SK-N-SH (cell line): ENCODE data around the gene KLHDC7B.

Experiments used
- CTCF ChIP-seq: fragments of 200-600 bp; sonication (generic); IDR thresholded peaks from 2 replicates; pipeline ENCODE4 v1.6.1; 2017; ENCODE audit warnings: antibody characterized with exemption, mild to moderate bottlenecking, moderate library complexity
- EZH2phosphoT487 ChIP-seq: fragments of 200-600 bp; sonication (generic); IDR thresholded peaks from 2 replicates; pipeline ENCODE4 v1.6.1; 2017; ENCODE audit warnings: low read depth, mixed run types, mild to moderate bottlenecking, antibody characterized with exemption, moderate library complexity, borderline replicate concordance
- GABPA ChIP-seq: IDR thresholded peaks from 2 replicates; pipeline ENCODE4 v1.4.0; 2012; ENCODE audit warnings: low read depth, mild to moderate bottlenecking
- MAX ChIP-seq: IDR thresholded peaks from 2 replicates; pipeline ENCODE4 v1.4.0; 2012; ENCODE audit warnings: low read depth
- POLR2AphosphoS5 ChIP-seq: IDR thresholded peaks from 2 replicates; pipeline ENCODE4 v1.6.1; 2012; ENCODE audit warnings: low read depth, low read length
- RCOR1 ChIP-seq: fragments of 150-350 bp; IDR thresholded peaks from 2 replicates; pipeline ENCODE4 v1.6.1; 2017; ENCODE audit warnings: antibody characterized with exemption, low read length
- RFX5 ChIP-seq: IDR thresholded peaks from 2 replicates; pipeline ENCODE4 v1.6.1; 2012; ENCODE audit warnings: mild to moderate bottlenecking, improper control_type of control experiment, low read length
- SIN3A ChIP-seq: IDR thresholded peaks from 2 replicates; pipeline ENCODE4 v1.6.1; 2012; ENCODE audit warnings: low read depth, mild to moderate bottlenecking, low read length, moderate library complexity, borderline replicate concordance
- SMC3 ChIP-seq: IDR thresholded peaks from 2 replicates; pipeline ENCODE4 v1.6.1; 2012; ENCODE audit warnings: low read depth, low read length, improper control_type of control experiment
- TAF1 ChIP-seq: IDR thresholded peaks from 2 replicates; pipeline ENCODE4 v1.6.1; 2012; ENCODE audit warnings: low read depth, mild to moderate bottlenecking, low read length, moderate library complexity, borderline replicate concordance
- USF2 ChIP-seq: fragments of 150-350 bp; IDR thresholded peaks from 2 replicates; pipeline ENCODE4 v1.6.1; 2017; ENCODE audit warnings: antibody characterized with exemption, low read length, low read depth, borderline replicate concordance

DNA sequence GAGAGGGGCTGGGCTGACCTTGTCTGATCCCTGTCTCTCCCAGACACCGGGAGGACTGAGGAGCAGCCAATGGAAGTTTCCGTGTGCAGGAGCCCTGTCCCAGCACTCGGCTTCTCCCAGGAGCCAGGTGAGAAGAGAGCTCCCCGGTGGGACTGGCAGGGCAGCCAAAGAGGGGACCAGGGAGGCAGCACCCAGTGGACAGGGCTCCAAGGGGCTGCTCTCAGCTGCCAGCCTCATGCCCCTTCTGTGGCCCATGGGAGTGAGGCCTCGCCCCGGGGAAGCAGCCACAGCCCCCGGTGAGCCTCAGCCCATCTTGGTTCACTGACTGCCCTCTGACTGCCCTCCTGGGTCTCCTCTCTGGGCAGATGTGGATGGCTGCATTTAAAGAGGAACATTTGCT lies 27.1 kb upstream of the KLHDC7B start:
- TF ChIP-seq SIN3A (no peak), RCOR1 (no peak), CTCF (no peak), SMC3 (no peak), RFX5 (no peak), POLR2AphosphoS5 (no peak), GABPA (no peak), EZH2phosphoT487 (no peak), MAX (no peak), TAF1 (no peak), USF2 (no peak)
